ENCODE data around the gene NOL9.

- TF ChIP-seq CTCF (IDR thresholded peaks at IDR 0.05) = no peak
- no peak for TF ChIP-seq POLR2A (IDR thresholded peaks at IDR 0.05)
Measured at GRCh38 chr1:6547301-6547700, 7.0 kb downstream of the NOL9 start.
